ENCODE measurements around the gene CASS4.
"Not testable (repeated sequence)": the region's sequence is repeated elsewhere in the genome, so short reads cannot be mapped to it uniquely, and the experiment has no call there.

CASS4 gene

DNA sequence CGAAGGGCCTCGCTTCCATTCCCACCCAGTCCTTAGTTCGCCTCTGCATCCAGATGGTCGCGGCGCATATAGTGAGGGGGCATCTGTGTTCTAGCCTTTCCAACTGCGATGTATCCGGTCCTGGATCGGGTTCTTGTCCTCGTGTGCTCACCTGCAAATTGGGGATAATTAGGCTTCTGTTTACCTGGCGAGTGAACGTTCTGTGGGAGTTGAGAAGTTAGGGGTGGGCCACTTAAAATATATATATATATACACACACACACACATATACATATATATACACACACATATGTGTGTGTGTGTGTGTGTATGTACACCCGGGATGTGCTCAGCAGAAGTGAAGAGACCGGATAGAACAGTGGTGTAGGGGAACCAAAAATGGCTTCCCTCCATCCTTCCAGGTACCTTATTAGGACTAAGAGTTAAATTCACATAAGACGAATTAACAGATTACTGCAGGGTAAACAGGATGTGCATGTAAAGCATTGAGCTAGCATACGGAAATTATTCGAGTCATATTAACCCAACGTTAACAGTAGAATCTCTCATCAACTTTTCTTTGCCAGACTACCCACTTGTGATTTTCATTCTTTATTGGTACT lies 19.1 kb upstream of the CASS4 start:
- DNase-seq = peak; percentile 41

DNA sequence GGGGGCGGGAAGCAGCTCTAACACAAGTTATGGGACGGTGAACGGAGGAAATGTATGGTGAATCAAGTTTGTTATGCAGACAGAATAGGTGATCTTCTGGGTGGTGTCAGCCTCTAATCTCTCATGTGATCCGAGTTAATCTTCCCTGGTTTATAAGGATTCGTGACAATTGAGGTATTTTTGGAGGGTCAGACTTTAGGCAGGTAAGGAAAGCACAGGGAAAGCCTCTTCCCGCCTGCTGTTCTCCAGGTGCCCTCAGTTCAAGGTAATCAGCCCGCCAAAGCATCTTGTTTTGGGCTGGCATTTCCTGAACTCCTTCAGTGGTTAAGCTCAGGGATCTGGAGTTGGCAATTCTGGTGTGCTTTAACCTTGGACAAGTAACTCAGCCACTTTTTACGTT lies 18.4 kb upstream of the CASS4 start:
- DNase-seq = no peak

DNA sequence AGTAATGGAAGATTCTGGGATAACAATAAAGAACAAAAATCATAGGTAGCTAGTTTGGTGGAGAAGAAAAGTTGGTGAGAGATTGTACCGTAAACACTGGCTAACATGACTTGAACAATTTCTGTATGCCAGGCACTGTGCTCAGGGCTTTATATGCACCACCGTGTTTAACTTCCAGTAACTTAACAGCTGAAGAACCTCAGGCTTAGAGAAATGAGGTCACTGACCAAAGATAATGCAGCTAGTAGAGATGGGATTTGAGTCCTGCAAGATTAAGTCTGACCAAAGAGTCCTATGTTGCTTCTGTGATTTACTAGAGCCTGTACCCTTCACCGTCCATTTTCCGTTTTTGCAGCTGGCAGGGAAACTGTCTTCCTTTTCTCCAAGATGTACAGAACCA lies 16.9 kb upstream of the CASS4 start:
- no peak for DNase-seq

DNA sequence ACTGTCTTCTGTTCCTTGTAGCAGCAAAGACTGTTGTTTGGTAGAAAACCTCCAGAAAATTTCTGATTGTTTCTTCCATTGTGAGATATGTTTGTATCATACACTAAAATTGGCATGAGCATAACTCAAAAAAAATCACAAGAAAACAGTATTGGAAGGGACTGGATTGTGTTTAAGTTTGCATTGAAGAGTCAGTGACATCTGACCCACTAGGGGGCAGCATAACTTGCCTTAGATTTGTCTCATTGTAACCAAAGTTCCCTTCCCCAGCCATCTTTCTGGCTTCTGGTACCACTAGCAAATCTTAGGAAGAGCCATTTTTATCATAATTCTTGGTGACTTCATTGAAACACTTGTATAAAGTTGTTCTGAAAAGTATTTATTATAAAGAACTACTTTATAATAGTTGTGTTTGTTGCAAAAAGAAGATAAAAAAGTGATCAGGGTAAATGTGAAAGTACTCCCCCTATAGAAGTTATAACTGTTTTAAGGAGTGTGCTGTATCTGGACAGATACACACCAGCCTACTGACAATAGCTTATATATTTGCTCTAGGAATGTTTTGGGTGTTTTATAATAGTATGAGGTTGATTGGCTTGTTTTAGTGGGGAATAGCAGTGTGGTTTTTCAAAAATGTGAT lies 11.9 kb upstream of the CASS4 start:
- DNase-seq = peak; percentile 79

DNA sequence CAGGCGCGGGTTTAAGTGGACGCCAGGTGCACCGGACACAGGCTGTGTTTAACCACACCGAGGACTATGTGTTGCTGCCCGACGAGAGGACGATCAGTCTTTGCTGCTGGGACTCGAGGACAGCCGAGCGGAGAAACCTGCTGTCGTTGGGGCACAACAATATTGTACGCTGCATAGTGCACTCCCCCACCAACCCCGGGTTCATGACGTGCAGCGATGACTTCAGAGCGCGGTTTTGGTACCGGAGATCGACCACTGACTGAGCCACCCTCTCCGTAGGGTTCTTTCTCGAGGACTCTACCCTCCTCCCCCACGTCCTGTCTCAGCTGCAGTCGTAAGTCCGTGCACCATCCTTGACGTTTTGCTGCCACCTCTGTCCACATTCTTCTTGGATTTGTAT lies 8.6 kb upstream of the CASS4 start:
- DNase-seq = no peak

DNA sequence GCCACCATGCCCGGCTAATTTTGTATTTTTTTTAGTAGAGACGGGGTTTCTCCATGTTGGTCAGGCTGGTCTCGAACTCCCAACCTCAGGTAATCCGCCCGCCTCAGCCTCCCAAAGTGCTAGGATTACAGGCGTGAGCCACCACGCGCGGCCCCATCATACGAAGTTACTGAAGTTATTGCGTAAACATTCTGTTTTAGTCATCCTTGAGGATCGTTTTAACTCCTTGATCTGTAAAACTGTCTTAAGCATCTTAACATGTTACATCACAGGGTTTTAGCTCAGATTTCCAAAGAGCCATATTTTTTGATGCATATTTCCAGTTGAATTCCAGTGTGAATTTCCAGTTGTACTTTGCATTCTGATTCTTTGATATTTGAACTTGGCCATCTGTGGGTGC lies 6.7 kb upstream of the CASS4 start:
- DNase-seq = not testable (repeated sequence)

DNA sequence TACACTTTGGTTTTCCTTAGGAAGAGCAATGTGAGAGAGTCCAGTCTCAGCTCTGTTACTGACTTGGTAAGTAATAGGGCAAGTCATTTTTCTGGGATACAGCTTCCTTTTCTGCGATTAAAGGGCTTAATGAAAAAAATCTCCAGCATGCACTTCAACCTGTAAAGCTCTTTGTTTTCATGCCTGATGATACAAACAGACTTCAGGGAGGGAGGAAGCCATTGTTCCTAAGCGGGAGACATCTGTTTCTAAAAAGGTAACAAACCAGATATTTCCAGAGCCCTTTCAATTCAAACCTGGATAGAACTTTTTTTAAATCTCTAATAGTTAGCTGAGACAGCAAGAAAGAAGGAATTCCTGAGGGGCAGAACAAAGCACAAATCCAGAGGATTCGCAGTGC lies 5.2 kb upstream of the CASS4 start:
- DNase-seq = no peak

DNA sequence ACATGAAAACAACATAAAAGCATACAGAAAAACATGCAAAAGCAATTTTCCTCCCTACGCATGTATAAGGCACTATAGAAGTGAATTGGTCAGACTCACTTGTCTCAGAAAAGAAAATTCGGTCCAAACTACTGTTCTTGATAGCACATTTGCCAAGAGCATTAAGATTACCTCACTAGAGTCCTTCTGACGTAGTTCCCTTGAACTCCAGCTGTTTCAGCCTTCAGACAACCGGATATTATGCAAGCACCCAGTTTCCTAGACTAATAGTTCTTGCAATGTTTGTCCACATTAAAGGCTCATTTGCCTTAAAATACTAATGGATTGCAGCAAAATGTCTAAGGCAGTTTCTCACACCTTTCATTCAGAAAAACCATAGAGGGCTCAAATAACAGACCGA lies 2.5 kb upstream of the CASS4 start:
- no peak for DNase-seq

DNA sequence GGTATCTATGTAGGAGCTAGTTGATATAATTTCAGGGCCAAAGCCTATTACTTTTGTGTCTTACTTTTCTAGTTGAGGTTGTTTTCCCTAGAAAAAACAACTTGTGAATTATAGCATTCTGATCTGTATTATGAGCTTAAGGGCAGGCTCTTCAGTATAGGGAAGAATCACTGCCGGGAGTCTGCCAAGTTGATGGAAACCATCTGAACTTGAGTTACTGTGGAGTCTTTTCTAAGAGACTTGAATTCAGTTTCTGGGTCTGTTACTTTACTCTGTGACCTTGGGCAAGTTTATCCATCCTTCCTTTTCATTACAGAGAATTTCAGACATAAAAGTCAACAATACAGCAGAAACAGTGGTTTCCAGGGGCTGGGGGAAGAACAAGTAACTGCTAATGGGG lies 2.1 kb upstream of the CASS4 start:
- DNase-seq = no peak

DNA sequence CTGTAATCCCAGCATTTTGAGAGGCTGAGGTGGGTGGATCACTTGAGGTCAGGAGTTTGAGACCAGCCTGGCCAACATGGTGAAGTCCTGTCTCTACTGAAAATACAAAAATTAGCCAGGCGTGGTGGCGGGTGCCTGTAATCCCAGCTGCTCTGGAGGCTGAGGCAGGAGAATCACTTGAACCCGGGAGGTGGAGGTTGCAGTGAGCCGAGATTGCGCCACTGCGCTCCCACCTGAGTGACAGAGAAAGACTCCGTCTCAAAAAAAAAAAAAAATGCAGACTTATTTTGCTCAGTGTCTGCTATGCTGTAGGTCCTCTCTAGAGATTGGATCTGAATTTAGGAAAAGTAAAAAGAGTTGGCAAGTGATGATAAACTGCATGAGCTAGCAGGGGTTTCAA lies 773 bp upstream of the CASS4 start:
- not testable (repeated sequence) for DNase-seq

DNA sequence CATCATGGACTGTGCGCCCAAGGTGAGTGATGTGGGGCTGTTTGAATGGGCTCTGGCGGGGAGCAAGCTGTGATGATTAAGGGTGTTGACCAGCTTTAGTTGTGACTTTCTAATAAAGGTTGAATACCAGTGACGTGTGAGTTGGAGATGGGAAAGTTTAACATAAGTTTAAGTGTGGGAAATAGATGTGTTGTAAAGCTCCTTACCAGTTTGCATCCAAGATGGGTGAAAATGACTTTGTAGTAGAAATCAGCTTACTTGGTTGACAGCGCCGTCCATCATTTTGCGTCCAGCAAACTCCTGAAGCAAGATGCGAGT lies 372 bp downstream of the CASS4 start:
- DNase-seq = no peak

DNA sequence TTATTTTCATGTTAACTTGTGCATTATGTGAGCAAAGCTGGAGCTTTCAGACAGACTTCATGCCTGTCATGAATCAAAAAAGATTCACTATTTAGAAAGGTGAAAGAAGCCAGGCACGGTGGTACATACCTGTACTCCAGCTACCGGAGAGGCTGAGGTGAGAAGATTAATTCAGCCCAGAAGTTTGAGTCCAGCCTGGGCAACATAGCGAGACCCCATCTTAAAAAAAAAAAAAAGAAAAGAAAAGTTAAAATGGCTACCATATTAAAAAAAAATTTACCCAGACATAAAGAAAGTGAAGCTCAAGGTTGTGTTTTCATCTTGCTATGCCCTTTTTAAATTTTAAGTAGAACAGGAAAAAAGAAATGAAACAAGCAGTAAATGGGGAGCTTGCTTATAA lies 889 bp downstream of the CASS4 start:
- no peak for DNase-seq

DNA sequence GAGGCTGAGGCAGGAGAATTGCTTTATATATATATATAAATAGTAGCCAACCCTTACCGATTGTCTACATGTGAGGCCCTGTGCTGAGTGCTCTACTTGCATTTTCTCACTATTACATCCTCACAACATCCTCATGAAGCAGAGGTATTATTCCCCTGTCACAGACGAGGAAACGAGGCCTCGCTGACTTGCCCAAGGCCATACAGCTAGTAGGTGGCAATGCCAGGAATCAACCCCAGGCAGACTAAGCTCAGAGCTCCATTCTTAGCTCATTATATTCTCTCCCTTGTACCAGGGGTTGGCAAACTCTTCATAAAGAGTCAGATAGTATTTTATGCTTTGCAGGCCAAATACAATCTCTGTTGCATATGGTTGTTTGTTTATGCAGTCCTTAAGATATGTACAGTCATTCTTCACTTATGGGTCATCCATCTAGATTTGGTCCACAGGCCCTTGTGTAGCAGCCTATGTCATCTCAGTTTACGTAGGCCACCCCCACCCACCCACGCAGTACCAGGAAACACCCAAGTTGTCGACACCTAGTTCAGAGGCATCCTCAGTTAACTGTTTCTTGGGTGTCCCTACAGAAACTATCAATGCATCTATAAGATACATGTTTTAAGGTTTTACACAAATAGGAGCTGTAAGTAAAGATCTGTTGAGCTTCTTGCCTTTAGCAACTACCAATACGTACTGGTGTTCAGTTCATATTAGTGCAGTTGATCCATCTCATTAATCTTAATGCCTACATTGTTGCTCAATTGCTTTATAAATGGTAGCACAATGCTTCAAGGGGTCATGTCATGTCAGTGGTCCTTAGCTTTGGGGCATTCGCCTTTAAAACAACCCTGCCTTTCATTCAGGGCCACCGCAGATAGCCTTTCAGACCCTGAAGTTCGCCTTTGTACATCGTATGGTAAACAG lies 3.0 kb downstream of the CASS4 start:
- peak; percentile 64 for DNase-seq

DNA sequence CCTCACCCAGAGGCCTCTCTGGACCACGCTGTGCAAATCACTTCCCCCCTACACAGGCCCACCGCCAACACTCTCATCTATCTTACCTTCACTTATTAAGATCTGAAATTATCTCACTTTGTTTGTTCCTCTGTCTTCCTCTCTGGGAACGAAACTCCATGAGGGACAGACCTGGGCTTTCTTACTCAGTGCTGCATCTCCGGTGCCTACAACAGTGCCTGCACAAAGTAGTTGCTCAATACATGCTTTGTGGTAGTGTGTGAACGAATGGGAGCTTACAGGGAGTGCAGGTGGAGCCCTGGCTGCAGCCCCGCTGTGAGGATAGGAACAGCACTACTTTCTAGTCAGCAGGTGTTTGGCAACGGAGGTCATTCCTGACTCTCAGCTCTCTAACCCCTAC lies 5.3 kb downstream of the CASS4 start:
- no peak for DNase-seq

DNA sequence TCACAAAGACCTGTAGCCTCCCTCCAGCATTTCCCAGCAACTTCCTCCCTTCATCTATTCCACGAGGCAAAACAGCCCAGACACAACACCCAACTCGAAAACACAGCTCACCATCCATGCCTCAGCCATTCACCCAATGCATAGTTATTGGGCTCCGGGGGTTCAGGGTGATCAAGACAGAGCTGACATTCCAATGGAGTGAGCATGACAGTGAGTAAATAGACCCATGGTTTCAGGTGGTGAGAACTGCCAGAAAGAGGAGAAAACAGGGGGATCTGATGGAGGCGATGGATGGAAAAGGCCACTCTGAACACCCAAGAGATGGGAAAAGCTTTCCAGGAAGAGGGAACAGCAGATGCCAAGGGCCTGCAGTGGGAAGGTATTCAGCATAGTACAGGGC lies 5.9 kb downstream of the CASS4 start:
- DNase-seq = no peak

DNA sequence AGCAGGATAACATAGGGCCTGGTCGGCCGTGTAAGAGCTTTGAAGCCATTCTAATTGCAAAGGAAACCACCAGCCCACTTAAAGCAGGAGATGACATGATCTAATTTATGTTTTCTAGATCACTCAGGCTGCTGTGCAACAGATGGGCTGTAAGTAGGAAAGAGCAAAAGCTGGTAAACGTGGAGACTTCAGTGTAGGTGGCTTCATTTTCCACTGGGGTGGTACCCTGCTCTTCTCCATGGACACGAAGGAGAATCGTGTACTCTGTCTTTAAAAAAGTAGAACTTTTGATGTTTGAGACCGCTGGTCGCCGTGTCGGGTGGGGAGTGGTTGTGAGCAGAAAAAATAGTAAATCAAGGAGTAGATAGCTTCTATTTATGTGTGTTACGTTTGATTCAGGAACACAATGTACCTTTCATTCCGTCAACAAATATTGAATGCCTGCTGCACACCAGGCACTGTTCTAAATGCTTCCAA lies 6.4 kb downstream of the CASS4 start:
- DNase-seq = peak; percentile 30

DNA sequence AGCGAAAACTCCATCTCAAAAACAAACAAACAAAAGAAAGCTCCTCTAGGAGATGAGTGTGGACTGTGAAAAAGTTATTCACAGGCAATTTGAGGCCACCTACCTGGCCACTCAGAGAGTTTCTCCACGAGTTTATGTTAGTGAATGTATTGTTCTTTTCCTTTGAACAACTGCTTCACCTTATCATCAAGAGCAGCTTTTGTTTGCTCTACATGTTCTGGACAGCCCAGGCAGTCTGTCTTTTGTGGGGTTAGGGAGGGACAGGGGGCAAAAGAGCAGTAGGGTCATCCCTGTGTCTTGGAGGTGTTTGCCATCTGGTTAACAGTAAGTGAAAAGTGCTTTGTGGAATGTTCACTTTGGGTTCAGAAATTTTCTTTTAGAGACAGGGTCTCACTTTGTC lies 8.0 kb downstream of the CASS4 start:
- DNase-seq = no peak

DNA sequence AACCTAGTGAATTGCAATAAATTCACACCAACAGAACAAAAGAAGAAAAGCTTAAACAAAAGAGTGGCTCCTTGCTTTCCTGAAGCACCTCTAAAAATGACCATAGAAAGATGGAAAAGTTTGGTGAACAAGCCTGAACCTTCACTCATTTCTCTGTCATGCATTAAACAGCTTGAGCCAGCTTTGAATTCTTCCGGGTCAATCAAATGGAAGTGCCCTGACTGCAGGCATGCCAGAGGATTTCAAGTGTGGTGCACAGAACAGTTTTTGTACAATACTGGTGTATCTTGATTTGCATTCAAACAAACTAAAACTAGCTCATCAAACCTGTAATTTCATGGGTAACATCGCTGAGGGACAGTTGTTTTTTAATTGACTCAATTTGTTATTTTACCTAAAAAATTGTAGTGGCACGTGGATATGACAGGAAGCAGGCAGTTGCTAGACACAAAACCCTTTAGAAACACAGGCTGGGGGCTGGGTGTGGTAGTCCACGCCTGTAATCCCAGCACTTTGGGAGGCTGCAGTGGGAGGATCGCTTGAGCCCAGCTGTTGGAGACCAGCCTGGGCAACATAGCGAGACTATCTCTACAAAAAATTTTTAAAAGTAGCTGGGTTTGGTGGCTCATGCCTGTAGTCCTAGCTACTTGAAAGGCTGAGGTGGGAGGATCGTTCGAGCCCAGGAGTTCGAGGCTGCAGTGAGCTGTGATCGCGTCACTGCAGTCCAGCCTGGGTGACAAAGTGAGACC lies 9.1 kb downstream of the CASS4 start:
- DNase-seq = no peak

DNA sequence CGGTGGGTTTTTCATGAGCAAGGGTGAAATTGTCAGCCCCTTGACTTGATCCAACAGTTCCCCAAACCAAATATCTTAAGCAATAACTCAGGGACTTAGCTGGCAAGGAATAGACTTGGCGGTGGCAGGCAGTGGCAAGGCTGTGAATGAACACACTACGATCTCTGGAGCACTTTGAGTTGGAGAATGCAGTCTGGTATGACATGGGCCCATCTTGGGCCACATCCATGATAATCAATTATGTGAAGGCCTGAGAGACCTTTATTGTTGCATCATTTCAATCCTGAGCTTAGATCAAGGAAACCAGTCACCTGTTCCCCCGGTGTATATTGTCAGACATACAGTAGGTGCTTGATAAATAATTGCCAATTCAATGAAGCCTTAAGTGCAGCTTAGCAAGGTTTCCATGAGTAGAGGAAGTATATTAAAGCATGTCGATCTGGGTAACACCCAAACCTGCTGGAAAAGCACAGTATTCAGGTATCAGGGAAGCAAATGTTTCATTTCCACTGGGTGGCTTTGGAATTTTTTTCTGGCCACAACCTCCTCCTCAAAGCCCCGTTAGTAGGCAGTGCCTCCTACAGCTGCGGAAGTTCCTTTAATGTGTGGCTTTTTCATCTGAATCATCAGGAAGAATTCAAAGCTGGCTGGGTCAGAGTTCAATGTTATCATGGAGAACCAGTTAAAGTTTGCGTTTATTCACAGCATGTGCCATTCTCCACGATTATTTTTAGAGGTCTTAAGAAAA lies 10.2 kb downstream of the CASS4 start:
- no peak for DNase-seq

DNA sequence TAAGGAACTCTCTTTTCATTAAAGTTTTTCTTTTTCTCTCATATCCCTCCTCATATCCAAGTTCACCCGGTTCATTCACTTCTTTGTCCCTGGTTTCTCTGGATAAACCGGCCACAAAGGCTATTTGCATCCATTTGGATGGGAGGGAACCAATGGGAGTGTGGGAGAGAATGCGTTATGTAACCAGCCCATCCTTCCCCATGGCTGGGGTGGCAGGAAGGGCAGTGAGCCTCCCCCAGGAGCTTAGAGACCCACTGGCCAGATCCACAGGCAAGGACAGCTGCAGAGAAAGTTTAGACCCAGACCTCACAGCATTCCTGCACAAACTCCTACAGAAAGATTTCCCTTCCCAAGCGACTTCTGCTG lies 10.7 kb downstream of the CASS4 start:
- no peak for DNase-seq

DNA sequence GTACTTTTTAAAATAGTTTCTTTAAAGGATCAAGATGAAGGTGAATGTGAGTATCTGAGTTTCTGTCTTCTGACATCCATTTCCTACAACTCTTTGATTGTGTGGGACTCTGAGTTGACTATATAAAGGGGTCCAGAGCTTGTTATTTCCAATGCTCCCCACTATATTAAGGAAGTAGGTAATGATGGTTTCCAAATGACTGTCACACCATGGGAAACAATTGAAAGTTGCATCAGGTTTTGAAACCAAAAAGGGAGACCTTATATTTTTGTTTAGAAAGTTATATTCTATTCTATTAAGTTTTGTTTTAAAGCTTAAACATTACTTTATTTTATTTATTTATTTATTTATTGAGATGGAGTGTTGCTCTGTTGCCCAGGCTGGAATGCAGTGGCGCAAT lies 11.2 kb downstream of the CASS4 start:
- DNase-seq = no peak

DNA sequence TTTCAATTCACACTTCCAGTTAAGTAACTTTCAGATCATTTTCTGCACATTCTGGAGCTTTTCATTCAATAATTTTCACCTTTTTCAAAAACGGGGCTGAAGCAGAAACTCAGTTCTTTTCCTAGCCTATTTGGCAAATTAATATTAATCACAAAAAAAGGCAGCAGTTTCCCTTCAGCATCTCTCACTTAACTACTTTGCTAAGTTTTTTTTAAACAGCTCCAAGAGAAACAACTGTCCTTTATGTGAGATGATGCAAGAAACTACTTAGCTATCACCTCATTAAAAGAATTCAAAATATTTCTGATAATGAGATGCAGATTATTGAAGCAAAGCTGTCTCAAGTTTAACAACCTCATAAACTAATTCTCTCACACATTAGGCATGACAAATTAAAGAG lies 11.8 kb downstream of the CASS4 start:
- DNase-seq = no peak

DNA sequence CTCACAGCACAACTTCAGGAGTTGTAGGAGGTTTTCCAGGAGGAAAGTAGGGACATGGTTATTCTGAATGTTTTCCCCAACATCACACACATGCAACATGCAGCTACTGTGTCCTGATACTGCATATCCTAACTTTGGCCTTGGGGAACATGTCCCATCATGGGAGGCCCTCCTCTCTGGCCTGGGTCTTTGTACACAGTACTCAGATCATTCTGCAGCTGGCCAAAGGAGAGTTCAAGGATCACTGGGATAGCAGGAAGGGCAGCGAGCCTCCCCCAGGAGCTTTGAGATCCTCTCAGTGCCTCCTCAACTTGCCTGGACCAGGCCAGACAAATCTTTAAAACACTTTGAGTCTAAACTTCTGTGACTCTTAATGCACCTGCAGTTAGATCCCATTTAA lies 12.9 kb downstream of the CASS4 start:
- no peak for DNase-seq
